Body of pancreas (tissue), 4 donors: ENCODE results near the gene ROBO1.

Source experiments
- POLR2A ChIP-seq, 3 donors: fragments of 450-650 bp; IDR thresholded peaks; one replicate each; pipeline ENCODE4 v1.6.1; 2016; ENCODE audit warnings: antibody characterized with exemption in 3 of 3, mild to moderate bottlenecking in 2 of 3
- TF ChIP-seq, protein P1 (sequence below), 7 experiments: fragments of 450-650 bp in 4 of 7; fragments of 200-600 bp in 3 of 7; sonication (generic) in 3 of 7; IDR thresholded peaks; one replicate each; pipeline ENCODE4 v1.5.1; 2016 to 2019; ENCODE audit warnings: antibody characterized with exemption in 7 of 7

DNA sequence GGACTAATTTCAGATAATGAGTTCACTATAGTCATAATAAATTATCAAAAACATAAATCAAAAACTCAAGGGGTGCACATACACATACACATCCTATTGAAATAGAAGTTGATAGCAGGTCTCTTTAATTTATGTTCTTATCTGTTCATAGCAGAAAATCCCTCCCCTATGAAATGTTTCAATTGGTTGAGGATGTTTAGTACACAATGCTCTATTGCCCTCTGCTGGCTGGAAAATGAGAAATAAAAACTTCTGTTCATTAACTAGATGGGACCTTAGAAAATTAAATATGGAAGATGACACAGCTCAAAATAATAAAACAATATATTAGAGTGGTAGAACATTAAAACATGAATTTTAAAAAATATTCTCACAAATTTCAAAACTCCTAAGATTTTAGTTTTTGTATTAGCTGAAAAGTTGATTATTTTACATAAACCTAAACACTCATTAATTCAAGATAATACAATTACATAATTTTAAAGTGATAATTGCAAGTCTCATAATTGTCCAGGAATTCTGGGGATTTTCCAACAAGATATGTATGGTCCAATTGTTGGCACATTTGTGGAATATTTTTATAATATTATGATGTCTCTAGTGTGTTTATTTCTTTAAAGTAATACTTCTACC lies 735.0 kb downstream of the ROBO1 start:
- TF ChIP-seq POLR2A (IDR thresholded peaks at IDR 0.05): no peak
- TF ChIP-seq, protein P1, sequence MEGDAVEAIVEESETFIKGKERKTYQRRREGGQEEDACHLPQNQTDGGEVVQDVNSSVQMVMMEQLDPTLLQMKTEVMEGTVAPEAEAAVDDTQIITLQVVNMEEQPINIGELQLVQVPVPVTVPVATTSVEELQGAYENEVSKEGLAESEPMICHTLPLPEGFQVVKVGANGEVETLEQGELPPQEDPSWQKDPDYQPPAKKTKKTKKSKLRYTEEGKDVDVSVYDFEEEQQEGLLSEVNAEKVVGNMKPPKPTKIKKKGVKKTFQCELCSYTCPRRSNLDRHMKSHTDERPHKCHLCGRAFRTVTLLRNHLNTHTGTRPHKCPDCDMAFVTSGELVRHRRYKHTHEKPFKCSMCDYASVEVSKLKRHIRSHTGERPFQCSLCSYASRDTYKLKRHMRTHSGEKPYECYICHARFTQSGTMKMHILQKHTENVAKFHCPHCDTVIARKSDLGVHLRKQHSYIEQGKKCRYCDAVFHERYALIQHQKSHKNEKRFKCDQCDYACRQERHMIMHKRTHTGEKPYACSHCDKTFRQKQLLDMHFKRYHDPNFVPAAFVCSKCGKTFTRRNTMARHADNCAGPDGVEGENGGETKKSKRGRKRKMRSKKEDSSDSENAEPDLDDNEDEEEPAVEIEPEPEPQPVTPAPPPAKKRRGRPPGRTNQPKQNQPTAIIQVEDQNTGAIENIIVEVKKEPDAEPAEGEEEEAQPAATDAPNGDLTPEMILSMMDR (IDR thresholded peaks at IDR 0.05): peak in 6 of 7 experiments; percentile 28 to 71 (median 58)
